MM.1S (cell line): ENCODE results near the gene DISC1.

Source experiments
- DNase-seq: peaks from one replicate; pipeline ENCODE4 v3.0.0-alpha.2; 2015
- H2AFZ ChIP-seq: fragments of 300-600 bp; sonication (generic); 2 replicates; pipeline ENCODE4 v1.6.0; 2016; ENCODE audit warnings: antibody characterized with exemption, low read length
- H3F3A ChIP-seq: fragments of 300-600 bp; sonication (generic); 2 replicates; pipeline ENCODE4 v1.6.1; 2016; ENCODE audit warnings: mild to moderate bottlenecking, antibody characterized with exemption, low read length, moderate library complexity, mixed read lengths; ENCODE audit not compliant: insufficient read depth
- H3K27ac ChIP-seq: fragments of 300-600 bp; sonication (generic); 2 replicates; pipeline ENCODE4 v1.5.1; 2016; ENCODE audit warnings: mild to moderate bottlenecking, low read length
- H3K27me3 ChIP-seq: fragments of 300-600 bp; sonication (generic); replicated peaks from 2 replicates; pipeline ENCODE4 v1.6.0; 2016; ENCODE audit warnings: low read length; ENCODE audit not compliant: insufficient read depth
- H3K36me3 ChIP-seq: fragments of 300-600 bp; sonication (generic); replicated peaks from 2 replicates; pipeline ENCODE4 v1.6.1; 2016; ENCODE audit warnings: mild to moderate bottlenecking, low read length, mixed read lengths; ENCODE audit not compliant: insufficient read depth
- H3K4me1 ChIP-seq: fragments of 300-600 bp; sonication (generic); 2 replicates; pipeline ENCODE4 v1.6.1; 2016; ENCODE audit warnings: low read length, mixed read lengths
- H3K4me2 ChIP-seq: fragments of 300-600 bp; sonication (generic); 2 replicates; pipeline ENCODE4 v1.6.0; 2016; ENCODE audit warnings: low read depth, low read length
- H3K4me3 ChIP-seq: fragments of 300-600 bp; sonication (generic); 2 replicates; pipeline ENCODE4 v1.5.1; 2016; ENCODE audit warnings: low read length, mixed read lengths
- H3K79me2 ChIP-seq: fragments of 300-600 bp; sonication (generic); 2 replicates; pipeline ENCODE4 v1.6.1; 2016; ENCODE audit warnings: mixed run types, low read length, mixed read lengths
- H3K9ac ChIP-seq: fragments of 300-600 bp; sonication (generic); 2 replicates; pipeline ENCODE4 v1.6.1; 2016; ENCODE audit warnings: low read length, mixed read lengths
- H3K9me2 ChIP-seq: fragments of 300-600 bp; sonication (generic); replicated peaks from 2 replicates; pipeline ENCODE4 v1.6.1; 2016; ENCODE audit warnings: mild to moderate bottlenecking, low read length, mixed read lengths; ENCODE audit not compliant: insufficient read depth
- H3K9me3 ChIP-seq: fragments of 300-600 bp; sonication (generic); replicated peaks from 2 replicates; pipeline ENCODE4 v1.6.1; 2016; ENCODE audit warnings: mild to moderate bottlenecking, low read length, mixed read lengths; ENCODE audit not compliant: insufficient read depth
- H4K20me1 ChIP-seq: fragments of 300-600 bp; sonication (generic); 2 replicates; pipeline ENCODE4 v1.6.1; 2016; ENCODE audit warnings: mild to moderate bottlenecking, low read length, moderate library complexity, mixed read lengths; ENCODE audit not compliant: insufficient read depth
- CTCF ChIP-seq: fragments of 300-600 bp; sonication (generic); IDR thresholded peaks from 2 replicates; pipeline ENCODE4 v1.5.1; 2016; ENCODE audit warnings: antibody characterized with exemption, low read length, mixed read lengths
- EZH2 ChIP-seq: fragments of 300-600 bp; sonication (generic); optimal IDR thresholded peaks from 2 replicates; pipeline ENCODE3; 2017; ENCODE audit warnings: low read depth, mild to moderate bottlenecking, antibody characterized with exemption, low read length, mixed read lengths
- EZH2phosphoT487 ChIP-seq: fragments of 300-600 bp; sonication (generic); IDR thresholded peaks from 2 replicates; pipeline ENCODE4 v1.6.1; 2018; ENCODE audit warnings: antibody characterized with exemption, low read length

The DISC1 gene

DNA sequence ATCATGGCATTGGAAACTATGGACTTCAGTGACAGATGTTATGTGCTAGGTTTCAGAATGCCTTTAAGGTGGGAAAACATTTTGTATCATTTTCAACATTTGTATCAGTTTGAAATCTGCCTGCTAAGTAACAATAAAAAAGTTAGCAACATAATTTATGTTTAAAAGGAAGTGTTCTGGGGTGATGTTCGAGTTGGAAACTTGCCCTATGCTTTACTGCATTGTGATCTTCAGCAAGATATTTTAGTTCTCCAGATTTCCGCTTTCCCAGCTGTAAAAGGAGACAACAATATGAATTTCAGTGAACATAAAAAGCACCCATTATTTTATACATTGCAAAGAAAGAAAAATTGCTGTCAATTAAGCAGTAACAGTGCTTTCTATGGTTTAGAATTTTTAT, 187.4 kb downstream of the DISC1 start:
- no peaks in the 10 kb centered on the region for H3K9me2 ChIP-seq
- no peak overlapping the region for H2AFZ ChIP-seq
- no peaks in the 10 kb centered on the region for H3K9me3 ChIP-seq
- H3K79me2 ChIP-seq, result no peaks in the 10 kb centered on the region
- H3K4me1 ChIP-seq, result no peaks in the 10 kb centered on the region
- H4K20me1 ChIP-seq, result no peaks in the 10 kb centered on the region
- no peaks in the 10 kb centered on the region for H3K36me3 ChIP-seq
- TF ChIP-seq EZH2, result no peak
- TF ChIP-seq CTCF, result no peak
- no peak for TF ChIP-seq EZH2phosphoT487
- H3K27ac ChIP-seq, result no peak overlapping the region
- no peaks in the 10 kb centered on the region for H3K27me3 ChIP-seq
- H3K4me3 ChIP-seq, result no peak overlapping the region
- H3K4me2 ChIP-seq, result no peak overlapping the region
- DNase-seq, result no peak
- no peaks in the 10 kb centered on the region for H3F3A ChIP-seq
- no peak overlapping the region for H3K9ac ChIP-seq

GRCh38 chr1:231814521-231814920, 187.9 kb downstream of the DISC1 start:
- H2AFZ ChIP-seq, result no peak overlapping the region
- H3K4me3 ChIP-seq, result no peak overlapping the region
- DNase-seq, result no peak
- H3K79me2 ChIP-seq, result no peaks in the 10 kb centered on the region
- H4K20me1 ChIP-seq, result no peaks in the 10 kb centered on the region
- H3K9me2 ChIP-seq, result no peaks in the 10 kb centered on the region
- no peak overlapping the region for H3K4me2 ChIP-seq
- TF ChIP-seq EZH2phosphoT487, result no peak
- no peak for TF ChIP-seq EZH2
- TF ChIP-seq CTCF, result no peak
- H3K27me3 ChIP-seq, result no peaks in the 10 kb centered on the region
- H3K9ac ChIP-seq, result no peak overlapping the region
- no peaks in the 10 kb centered on the region for H3K9me3 ChIP-seq
- H3K27ac ChIP-seq, result no peak overlapping the region
- H3F3A ChIP-seq, result no peaks in the 10 kb centered on the region
- no peaks in the 10 kb centered on the region for H3K4me1 ChIP-seq
- no peaks in the 10 kb centered on the region for H3K36me3 ChIP-seq

DNA sequence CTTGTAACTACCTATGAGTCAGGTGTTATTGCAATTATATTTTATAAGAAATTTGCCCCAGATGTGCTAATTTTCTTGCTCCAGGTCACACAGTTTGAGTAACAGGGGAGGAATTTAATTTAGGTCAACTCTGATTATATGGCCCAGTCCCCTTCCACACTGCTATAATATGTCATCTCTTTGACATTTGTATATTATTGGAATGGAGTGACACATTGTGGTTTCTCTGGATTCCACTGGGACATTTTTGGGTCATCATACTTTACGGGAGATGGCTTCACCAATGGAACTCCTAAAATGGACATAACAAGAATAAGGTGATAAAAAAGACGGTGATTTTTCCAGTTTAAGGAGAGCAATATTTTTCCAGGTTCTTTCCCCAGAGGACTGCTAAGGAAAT, 191.2 kb downstream of the DISC1 start:
- H3K27me3 ChIP-seq, result no peaks in the 10 kb centered on the region
- TF ChIP-seq EZH2 (no peak), EZH2phosphoT487 (no peak), CTCF (no peak)
- H3K4me2 ChIP-seq, result no peak overlapping the region
- no peak overlapping the region for H3K9ac ChIP-seq
- H3F3A ChIP-seq, result no peaks in the 10 kb centered on the region
- no peaks in the 10 kb centered on the region for H3K9me3 ChIP-seq
- no peaks in the 10 kb centered on the region for H3K9me2 ChIP-seq
- H2AFZ ChIP-seq, result no peak overlapping the region
- H3K4me1 ChIP-seq, result no peaks in the 10 kb centered on the region
- no peaks in the 10 kb centered on the region for H4K20me1 ChIP-seq
- no peak overlapping the region for H3K27ac ChIP-seq
- no peak for DNase-seq
- H3K4me3 ChIP-seq, result no peak overlapping the region
- H3K79me2 ChIP-seq, result no peaks in the 10 kb centered on the region
- no peaks in the 10 kb centered on the region for H3K36me3 ChIP-seq
